KMS-11 (cell line): ENCODE results near the gene FILIP1.
A peak's percentile ranks its signal among the peaks of the same experiment; 100 is the strongest.

Experiments used
- H2AFZ ChIP-seq: fragments of 200-600 bp; sonication (generic); 2 replicates; pipeline ENCODE4 v1.6.1; 2016; ENCODE audit warnings: antibody characterized with exemption, mixed run types, low read depth
- H3K27ac ChIP-seq: fragments of 200-600 bp; sonication (generic); 2 replicates; pipeline ENCODE4 v1.6.1; 2016; ENCODE audit warnings: mild to moderate bottlenecking, mixed run types
- H3K27me3 ChIP-seq: fragments of 200-600 bp; sonication (generic); 2 replicates; pipeline ENCODE4 v1.6.1; 2017; ENCODE audit warnings: mild to moderate bottlenecking, low read depth, mixed run types, moderate library complexity; ENCODE audit not compliant: insufficient read depth
- H3K36me3 ChIP-seq: fragments of 200-600 bp; sonication (generic); 2 replicates; pipeline ENCODE4 v1.6.1; 2017; ENCODE audit warnings: mild to moderate bottlenecking, mixed run types; ENCODE audit not compliant: insufficient read depth
- H3K4me1 ChIP-seq: fragments of 200-600 bp; sonication (generic); 2 replicates; pipeline ENCODE4 v1.6.1; 2016; ENCODE audit warnings: mild to moderate bottlenecking, low read depth, mixed run types; ENCODE audit not compliant: poor library complexity, severe bottlenecking
- H3K4me2 ChIP-seq: fragments of 200-600 bp; sonication (generic); 2 replicates; pipeline ENCODE4 v1.7.0; 2016; ENCODE audit warnings: mild to moderate bottlenecking, mixed run types
- H3K4me3 ChIP-seq: fragments of 200-600 bp; sonication (generic); IDR thresholded peaks from 2 replicates; pipeline ENCODE4 v1.6.1; 2017; ENCODE audit warnings: low read depth, low read length, mixed read lengths; ENCODE audit not compliant: insufficient read depth
- H3K79me2 ChIP-seq: fragments of 200-600 bp; sonication (generic); 2 replicates; pipeline ENCODE4 v1.6.1; 2016; ENCODE audit warnings: low read depth, mixed run types; ENCODE audit not compliant: insufficient read depth
- H3K9ac ChIP-seq: fragments of 200-600 bp; sonication (generic); 2 replicates; pipeline ENCODE4 v1.6.1; 2016; ENCODE audit warnings: mild to moderate bottlenecking, mixed run types
- H4K20me1 ChIP-seq: fragments of 200-600 bp; sonication (generic); 2 replicates; pipeline ENCODE4 v1.6.1; 2016; ENCODE audit warnings: mild to moderate bottlenecking, mixed run types; ENCODE audit not compliant: insufficient read depth
- TF ChIP-seq, protein P1 (sequence below): fragments of 200-600 bp; sonication (generic); conservative IDR thresholded peaks from 2 replicates; pipeline ENCODE4 v1.6.1; 2017; ENCODE audit warnings: low read depth, mild to moderate bottlenecking, antibody characterized with exemption, low read length, moderate library complexity, mixed read lengths

The FILIP1 gene

DNA sequence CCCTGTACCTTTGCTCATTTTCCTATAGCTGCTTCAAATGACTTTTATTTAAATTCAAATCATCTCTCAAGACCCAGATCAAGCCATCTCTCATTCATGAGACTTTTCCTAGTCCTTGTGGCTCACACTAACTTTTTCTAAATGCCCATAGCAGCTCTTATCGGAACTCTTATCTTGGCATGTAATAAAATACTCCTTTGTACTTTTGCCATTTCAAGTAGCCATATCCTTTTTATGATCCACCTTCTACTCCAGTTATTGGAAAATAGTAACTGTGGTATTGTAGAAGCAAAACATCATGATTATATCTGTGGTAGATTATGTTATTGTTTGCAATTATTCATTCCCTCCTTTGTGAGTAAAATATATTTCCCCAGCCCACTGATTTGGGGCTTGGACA, 37.6 kb upstream of the FILIP1 start:
- TF ChIP-seq, protein P1, sequence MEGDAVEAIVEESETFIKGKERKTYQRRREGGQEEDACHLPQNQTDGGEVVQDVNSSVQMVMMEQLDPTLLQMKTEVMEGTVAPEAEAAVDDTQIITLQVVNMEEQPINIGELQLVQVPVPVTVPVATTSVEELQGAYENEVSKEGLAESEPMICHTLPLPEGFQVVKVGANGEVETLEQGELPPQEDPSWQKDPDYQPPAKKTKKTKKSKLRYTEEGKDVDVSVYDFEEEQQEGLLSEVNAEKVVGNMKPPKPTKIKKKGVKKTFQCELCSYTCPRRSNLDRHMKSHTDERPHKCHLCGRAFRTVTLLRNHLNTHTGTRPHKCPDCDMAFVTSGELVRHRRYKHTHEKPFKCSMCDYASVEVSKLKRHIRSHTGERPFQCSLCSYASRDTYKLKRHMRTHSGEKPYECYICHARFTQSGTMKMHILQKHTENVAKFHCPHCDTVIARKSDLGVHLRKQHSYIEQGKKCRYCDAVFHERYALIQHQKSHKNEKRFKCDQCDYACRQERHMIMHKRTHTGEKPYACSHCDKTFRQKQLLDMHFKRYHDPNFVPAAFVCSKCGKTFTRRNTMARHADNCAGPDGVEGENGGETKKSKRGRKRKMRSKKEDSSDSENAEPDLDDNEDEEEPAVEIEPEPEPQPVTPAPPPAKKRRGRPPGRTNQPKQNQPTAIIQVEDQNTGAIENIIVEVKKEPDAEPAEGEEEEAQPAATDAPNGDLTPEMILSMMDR: no peak
- H2AFZ ChIP-seq: no peak overlapping the region
- H3K4me1 ChIP-seq: no peaks in the 10 kb centered on the region
- no peaks in the 10 kb centered on the region for H3K27me3 ChIP-seq
- no peaks in the 10 kb centered on the region for H3K36me3 ChIP-seq
- H3K4me2 ChIP-seq: no peak overlapping the region
- no peaks in the 10 kb centered on the region for H3K79me2 ChIP-seq
- no peak overlapping the region for H3K9ac ChIP-seq
- H3K4me3 ChIP-seq: no peak overlapping the region
- H4K20me1 ChIP-seq: no peaks in the 10 kb centered on the region
- no peak overlapping the region for H3K27ac ChIP-seq

DNA sequence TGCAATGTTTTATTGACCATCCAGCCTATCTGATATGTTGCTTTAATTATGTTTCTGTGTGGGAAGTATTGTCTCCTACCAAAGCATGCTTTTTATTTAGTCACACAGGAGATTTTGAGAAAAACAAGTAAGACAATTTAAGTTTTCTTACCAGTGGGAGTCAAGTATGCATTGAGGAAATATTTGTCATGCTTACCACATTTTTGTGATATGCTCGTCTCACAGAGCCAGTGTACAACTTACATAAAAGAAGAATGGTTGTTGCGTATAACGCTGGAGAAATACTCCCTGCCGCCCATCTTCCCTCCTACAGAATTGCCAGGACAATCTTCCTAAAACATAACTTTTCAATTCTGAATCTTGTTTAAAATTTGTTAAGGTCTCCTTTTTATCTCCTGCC, 37.1 kb upstream of the FILIP1 start:
- Histone ChIP-seq H3K4me3 (no peak overlapping the region), H3K4me2 (no peak overlapping the region), H4K20me1 (no peaks in the 10 kb centered on the region), H2AFZ (no peak overlapping the region), H3K9ac (no peak overlapping the region), H3K27me3 (no peaks in the 10 kb centered on the region), H3K79me2 (no peaks in the 10 kb centered on the region), H3K27ac (no peak overlapping the region), H3K4me1 (no peaks in the 10 kb centered on the region), H3K36me3 (no peaks in the 10 kb centered on the region)
- TF ChIP-seq, protein P1: no peak

DNA sequence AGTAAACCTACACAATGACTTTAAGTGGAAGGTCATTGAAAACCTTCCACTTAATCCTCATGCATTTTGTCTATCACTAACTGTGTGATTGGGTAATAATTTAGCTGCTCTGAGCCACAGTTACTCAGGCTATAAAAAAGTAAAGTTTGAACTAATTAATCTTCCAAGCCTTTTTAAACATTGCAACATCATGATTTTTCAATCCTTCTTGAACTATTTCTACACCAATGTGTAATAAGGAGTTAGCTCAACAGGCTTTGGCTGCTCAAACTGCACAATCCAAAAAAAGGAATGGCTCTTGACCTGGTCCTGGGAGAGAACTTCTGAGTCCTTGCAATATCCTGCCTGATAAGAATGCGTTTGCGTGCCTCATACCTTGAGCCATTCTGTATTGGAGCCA, 34.8 kb upstream of the FILIP1 start:
- TF ChIP-seq, protein P1: no peak
- H4K20me1 ChIP-seq: no peaks in the 10 kb centered on the region
- H2AFZ ChIP-seq: no peak overlapping the region

DNA sequence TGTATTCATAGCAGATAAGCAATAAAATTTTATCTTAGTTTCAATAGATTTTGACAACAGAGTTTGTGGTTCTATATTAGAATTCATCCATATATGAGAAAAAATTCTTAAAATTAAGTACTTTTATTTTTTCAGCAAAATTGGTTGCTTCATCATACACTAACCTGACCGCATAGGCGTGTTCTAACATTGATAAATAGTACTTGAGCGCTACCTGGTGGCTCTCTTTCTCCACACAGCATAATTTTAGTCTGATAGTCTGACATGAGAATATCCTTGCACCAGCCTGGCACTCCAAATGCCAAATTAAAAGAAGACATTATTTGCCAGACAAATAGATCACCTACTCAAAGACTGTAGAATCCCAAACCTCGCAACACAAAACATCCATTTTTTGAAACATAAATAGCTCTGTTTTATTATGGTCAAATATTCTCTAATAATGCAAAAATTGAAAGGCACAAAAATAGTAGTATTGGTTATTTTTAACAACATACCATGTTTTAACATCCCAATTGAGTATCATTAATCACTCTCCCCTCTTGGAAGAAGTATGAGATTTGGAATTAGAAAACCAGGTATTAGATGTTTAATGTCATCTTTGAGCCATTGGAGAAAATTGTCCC, 33.0 kb upstream of the FILIP1 start:
- no peaks in the 10 kb centered on the region for H3K36me3 ChIP-seq
- H3K27ac ChIP-seq: no peak overlapping the region
- no peaks in the 10 kb centered on the region for H3K4me1 ChIP-seq
- H4K20me1 ChIP-seq: no peaks in the 10 kb centered on the region
- H3K9ac ChIP-seq: no peak overlapping the region
- H2AFZ ChIP-seq: no peak overlapping the region
- H3K4me2 ChIP-seq: no peak overlapping the region
- TF ChIP-seq, protein P1: peak; percentile 60
- H3K27me3 ChIP-seq: no peaks in the 10 kb centered on the region
- H3K4me3 ChIP-seq: no peak overlapping the region
- no peaks in the 10 kb centered on the region for H3K79me2 ChIP-seq

More for the DNA sequence above, 34.8 kb upstream of the FILIP1 start:
- Histone ChIP-seq H3K79me2 (no peaks in the 10 kb centered on the region), H3K4me2 (no peak overlapping the region), H3K4me1 (no peaks in the 10 kb centered on the region), H3K27me3 (no peaks in the 10 kb centered on the region), H3K27ac (no peak overlapping the region), H3K4me3 (no peak overlapping the region), H3K36me3 (no peaks in the 10 kb centered on the region), H3K9ac (no peak overlapping the region)
